Stomach (tissue), 4 donors: ENCODE results near the gene HS6ST1.

ENCODE experiments used
- CTCF ChIP-seq, 7 experiments: fragments of 450-650 bp in 4 of 7; fragments of 200-600 bp in 3 of 7; sonication (generic) in 3 of 7; IDR thresholded peaks; one replicate each; pipeline ENCODE4 v1.5.1; 2016 to 2019; ENCODE audit warnings: antibody characterized with exemption in 7 of 7, control low read depth in 2 of 7, mild to moderate bottlenecking in 1 of 7
- EP300 ChIP-seq: sonication (generic); formaldehyde crosslinking; IDR thresholded peaks from one replicate; pipeline ENCODE4 v1.6.1; 2017; ENCODE audit warnings: antibody characterized with exemption
- POLR2A ChIP-seq, 4 donors: fragments of 450-650 bp; IDR thresholded peaks; one replicate each; pipeline ENCODE4 v1.6.1; 2016; ENCODE audit warnings: antibody characterized with exemption in 4 of 4, control low read depth in 2 of 4, mild to moderate bottlenecking in 1 of 4, moderate library complexity in 1 of 4
- POLR2AphosphoS5 ChIP-seq, 3 donors: sonication (generic); formaldehyde crosslinking; IDR thresholded peaks; one replicate each; pipeline ENCODE4 v1.6.1; 2016; ENCODE audit warnings: antibody characterized with exemption in 3 of 3

GRCh38 chr2:128359841-128360240 lies 41.2 kb upstream of the HS6ST1 start:
- TF ChIP-seq CTCF (IDR thresholded peaks at IDR 0.05) (no peak), POLR2AphosphoS5 (IDR thresholded peaks at IDR 0.05) (no peak), POLR2A (IDR thresholded peaks at IDR 0.05) (no peak), EP300 (no peak)
